Body of pancreas (tissue), 4 donors: Measurements from ENCODE around the gene PKD1L1. TPM values are rescaled to one million over a fixed set of nuclear protein-coding genes. Genes with fewer than 3 reads are reported as not detected.

Experiments used
- ATAC-seq: fragments of 150-250 bp; one replicate; pipeline ENCODE4 v1.9.1; 2016
- DNase-seq, 4 donors: peaks; one replicate each; pipeline ENCODE4 v3.0.0-alpha.2; 2019
- H3K27ac ChIP-seq, 4 donors: fragments of 200-600 bp; sonication (generic); 1 replicate in 3 of 4; 2 replicates in 1 of 4; pipeline versions ENCODE4 v1.5.1 to v1.6.1; 2016 to 2019; ENCODE audit warnings: mild to moderate bottlenecking in 1 of 4, mixed read lengths in 1 of 4, moderate library complexity in 1 of 4
- H3K27me3 ChIP-seq, 2 donors: fragments of 200-600 bp; sonication (generic); one replicate each; pipeline ENCODE4 v1.6.0; 2016; ENCODE audit warnings: mild to moderate bottlenecking in 1 of 2
- H3K36me3 ChIP-seq, 2 donors: fragments of 200-600 bp; sonication (generic); replicated peaks in 1 of 2; 2 replicates each; pipeline ENCODE4 v1.5.1; 2016; ENCODE audit warnings: low read depth in 2 of 2; ENCODE audit not compliant: insufficient read depth in 1 of 2
- H3K4me1 ChIP-seq: fragments of 200-600 bp; sonication (generic); one replicate; pipeline ENCODE4 v1.6.0; 2016
- H3K4me3 ChIP-seq, 2 donors: fragments of 200-600 bp; sonication (generic); 1 replicate in 1 of 2; 2 replicates in 1 of 2; pipeline ENCODE4 v1.5.1; 2016 to 2019
- H3K9me3 ChIP-seq, 3 donors: fragments of 200-600 bp; sonication (generic); 1 replicate in 2 of 3; 2 replicates in 1 of 3; pipeline ENCODE4 v1.5.1; 2016
- POLR2A ChIP-seq, 3 donors: fragments of 450-650 bp; IDR thresholded peaks; one replicate each; pipeline ENCODE4 v1.6.1; 2016; ENCODE audit warnings: antibody characterized with exemption in 3 of 3, mild to moderate bottlenecking in 2 of 3
- WGBS, 2 donors: methylation state at CpG; one replicate each; pipeline ENCODE4 v1.1.5; 2017; 5-methylcytosine and 5-hydroxymethylcytosine counted together
- intact Hi-C: fragments of 100-400 bp; cut with DNase I; formaldehyde crosslinking; loops from one replicate; pipeline ENCODE4 v1.15.1; 2023
- total RNA-seq, 2 donors: library from RNA; depleted of rRNA; stranded (reverse); fragments of >200 nt; gene quantifications; one replicate each; pipeline ENCODE4 v1.1.0, GENCODE V29; 2016
- TF ChIP-seq, protein P1 (sequence below), 7 experiments: fragments of 450-650 bp in 4 of 7; fragments of 200-600 bp in 3 of 7; sonication (generic) in 3 of 7; IDR thresholded peaks; one replicate each; pipeline ENCODE4 v1.5.1; 2016 to 2019; ENCODE audit warnings: antibody characterized with exemption in 7 of 7

The PKD1L1 gene
- total RNA-seq, 2 donors from 2014 or later = 0.26 to 4.0 TPM

DNA sequence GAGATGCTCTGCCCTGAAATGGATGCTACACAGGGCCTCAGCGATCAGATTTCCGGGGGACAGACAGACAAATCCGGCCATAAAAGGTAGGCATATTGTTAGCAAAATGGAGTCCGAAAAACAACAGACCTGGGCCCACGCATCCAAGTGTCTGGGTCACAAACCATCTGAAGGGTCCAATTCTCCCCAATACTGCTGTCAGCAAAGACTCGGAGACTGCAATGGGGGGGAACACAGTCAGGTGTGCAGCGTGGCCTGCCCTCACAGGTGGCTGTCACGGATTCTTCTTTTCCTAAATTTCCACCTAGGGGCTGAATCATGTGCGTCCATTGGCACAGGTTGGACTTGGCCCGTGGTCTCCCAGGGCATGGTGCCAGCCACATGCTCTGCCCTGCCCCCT is 12.9 kb downstream of the PKD1L1 start:
- ATAC-seq (no peak), DNase-seq (no peak)
- no peak overlapping the region for H3K27ac ChIP-seq
- H3K4me1 ChIP-seq = no peaks in the 10 kb centered on the region
- 83 to 89% methylated on average over 9 to 10 of the region's 10 CpGs for WGBS, 2 donors
- H3K9me3 ChIP-seq = no peaks in the 10 kb centered on the region
- H3K27me3 ChIP-seq = no peaks in the 10 kb centered on the region
- TF ChIP-seq POLR2A (IDR thresholded peaks at IDR 0.05) = no peak
- TF ChIP-seq, protein P1, sequence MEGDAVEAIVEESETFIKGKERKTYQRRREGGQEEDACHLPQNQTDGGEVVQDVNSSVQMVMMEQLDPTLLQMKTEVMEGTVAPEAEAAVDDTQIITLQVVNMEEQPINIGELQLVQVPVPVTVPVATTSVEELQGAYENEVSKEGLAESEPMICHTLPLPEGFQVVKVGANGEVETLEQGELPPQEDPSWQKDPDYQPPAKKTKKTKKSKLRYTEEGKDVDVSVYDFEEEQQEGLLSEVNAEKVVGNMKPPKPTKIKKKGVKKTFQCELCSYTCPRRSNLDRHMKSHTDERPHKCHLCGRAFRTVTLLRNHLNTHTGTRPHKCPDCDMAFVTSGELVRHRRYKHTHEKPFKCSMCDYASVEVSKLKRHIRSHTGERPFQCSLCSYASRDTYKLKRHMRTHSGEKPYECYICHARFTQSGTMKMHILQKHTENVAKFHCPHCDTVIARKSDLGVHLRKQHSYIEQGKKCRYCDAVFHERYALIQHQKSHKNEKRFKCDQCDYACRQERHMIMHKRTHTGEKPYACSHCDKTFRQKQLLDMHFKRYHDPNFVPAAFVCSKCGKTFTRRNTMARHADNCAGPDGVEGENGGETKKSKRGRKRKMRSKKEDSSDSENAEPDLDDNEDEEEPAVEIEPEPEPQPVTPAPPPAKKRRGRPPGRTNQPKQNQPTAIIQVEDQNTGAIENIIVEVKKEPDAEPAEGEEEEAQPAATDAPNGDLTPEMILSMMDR (IDR thresholded peaks at IDR 0.05) = no peak
- intact Hi-C loops = no loop called here
- H3K36me3 ChIP-seq = no peaks in the 10 kb centered on the region
- H3K4me3 ChIP-seq = no peak overlapping the region

- Histone ChIP-seq H3K36me3 (no peaks in the 10 kb centered on the region), H3K27ac (no peak overlapping the region), H3K9me3 (no peaks in the 10 kb centered on the region), H3K4me3 (no peak overlapping the region), H3K4me1 (no peaks in the 10 kb centered on the region), H3K27me3 (no peaks in the 10 kb centered on the region)
- DNase-seq (no peak), ATAC-seq (no peak)
- 70 to 76% methylated on average over 6 of the region's 6 CpGs for WGBS, 2 donors
- intact Hi-C loops = no loop called here
- TF ChIP-seq, protein P1 (IDR thresholded peaks at IDR 0.05) = no peak
- TF ChIP-seq POLR2A (IDR thresholded peaks at IDR 0.05) = no peak
These were observed 13.4 kb downstream of the PKD1L1 start for GRCh38 chr7:47934831-47935230.

DNA sequence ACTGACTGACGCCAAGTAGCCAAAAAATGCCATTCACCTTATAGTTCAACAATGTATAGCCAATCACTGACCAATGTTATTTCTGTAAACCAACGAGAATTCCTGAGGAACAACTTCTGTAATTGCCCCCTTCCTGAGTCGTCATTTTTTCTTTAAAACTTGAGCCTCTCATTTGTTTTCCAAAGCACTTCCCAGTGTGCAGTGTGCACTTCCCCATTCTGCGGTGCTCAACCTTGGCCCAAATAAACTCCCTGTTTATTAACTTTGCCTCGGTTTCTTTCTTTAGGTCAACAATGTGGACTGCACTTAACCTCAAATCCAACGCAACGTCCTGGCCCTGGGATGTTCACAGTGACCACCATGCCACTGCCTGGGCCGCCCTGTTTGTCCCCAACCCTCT is 15.1 kb downstream of the PKD1L1 start:
- ATAC-seq (no peak), DNase-seq (no peak)
- intact Hi-C loops = no loop called here
- Histone ChIP-seq H3K9me3 (no peaks in the 10 kb centered on the region), H3K4me3 (no peak overlapping the region), H3K36me3 (no peaks in the 10 kb centered on the region), H3K27me3 (no peaks in the 10 kb centered on the region), H3K4me1 (no peaks in the 10 kb centered on the region), H3K27ac (no peak overlapping the region)
- 75 to 85% methylated on average over 8 of the region's 8 CpGs for WGBS, 2 donors
- TF ChIP-seq, protein P1 (IDR thresholded peaks at IDR 0.05) = no peak
- no peak for TF ChIP-seq POLR2A (IDR thresholded peaks at IDR 0.05)

DNA sequence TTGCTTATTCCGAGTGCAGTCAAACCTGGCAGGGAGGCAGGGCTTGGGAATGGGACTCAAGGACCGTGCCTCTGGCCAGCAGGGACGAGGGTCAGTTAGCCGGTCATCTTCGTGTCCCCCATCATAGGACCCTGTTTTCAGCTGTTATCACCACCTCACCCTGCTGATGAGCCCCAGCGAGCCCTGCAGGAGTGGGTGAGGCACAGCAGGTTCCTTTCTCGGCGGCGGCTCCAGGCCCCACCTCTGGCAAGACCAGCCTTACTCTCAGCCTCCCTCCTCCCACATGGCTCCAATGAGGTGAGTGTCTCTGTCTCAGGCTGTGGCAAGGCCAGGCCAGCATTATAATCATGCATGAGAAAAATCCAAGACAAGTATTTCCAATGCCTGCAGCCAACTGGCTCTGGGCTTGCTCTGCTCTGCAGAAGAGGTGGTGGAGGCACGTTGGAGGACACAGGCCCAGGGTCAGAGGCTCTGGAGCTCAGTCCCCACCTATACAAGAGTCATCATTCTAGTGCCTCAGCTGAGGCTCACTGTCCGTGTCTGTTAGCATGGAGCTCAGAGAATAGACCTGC is 15.7 kb downstream of the PKD1L1 start:
- H3K27ac ChIP-seq = no peak overlapping the region
- DNase-seq = no peak
- no peaks in the 10 kb centered on the region for H3K4me1 ChIP-seq
- no peak for ATAC-seq
- H3K9me3 ChIP-seq = no peaks in the 10 kb centered on the region
- H3K4me3 ChIP-seq = no peak overlapping the region
- intact Hi-C loops = no loop called here
- no peaks in the 10 kb centered on the region for H3K27me3 ChIP-seq
- TF ChIP-seq, protein P1 (IDR thresholded peaks at IDR 0.05) = no peak
- TF ChIP-seq POLR2A (IDR thresholded peaks at IDR 0.05) = no peak
- no peaks in the 10 kb centered on the region for H3K36me3 ChIP-seq
- WGBS, 2 donors = 82 to 86% methylated on average over 8 to 11 of the region's 11 CpGs

DNA sequence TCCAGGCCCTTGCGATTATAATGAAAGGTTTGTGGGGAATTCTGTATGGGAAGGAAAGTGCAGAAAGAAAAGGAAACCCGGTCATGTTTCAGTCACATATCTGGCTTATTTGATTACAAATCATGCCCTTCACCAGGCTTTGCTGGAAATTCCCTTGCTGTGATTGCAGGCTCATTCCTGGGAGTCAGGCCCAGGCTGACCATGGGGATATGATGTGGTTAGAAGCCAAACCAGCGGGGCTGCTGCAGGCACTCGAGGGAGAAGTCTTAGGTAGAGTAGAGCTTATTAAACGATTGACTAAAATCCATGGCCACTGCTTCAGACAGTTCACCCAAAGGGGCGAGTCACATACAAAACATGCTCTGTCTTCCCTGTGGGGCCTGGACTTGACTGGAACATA is 16.2 kb downstream of the PKD1L1 start:
- Histone ChIP-seq H3K9me3 (no peaks in the 10 kb centered on the region), H3K4me1 (no peaks in the 10 kb centered on the region), H3K4me3 (no peak overlapping the region), H3K27me3 (no peaks in the 10 kb centered on the region), H3K27ac (no peak overlapping the region), H3K36me3 (no peaks in the 10 kb centered on the region)
- intact Hi-C loops = no loop called here
- no peak for TF ChIP-seq POLR2A (IDR thresholded peaks at IDR 0.05)
- TF ChIP-seq, protein P1 (IDR thresholded peaks at IDR 0.05) = no peak
- WGBS, 2 donors = 47 to 62% methylated on average over 6 of the region's 6 CpGs
- no peak for DNase-seq
- no peak for ATAC-seq
